Left renal pelvis (tissue), 4 donors: ENCODE data around the gene CHP2. TPM values are rescaled to one million over a fixed set of nuclear protein-coding genes. Genes with fewer than 3 reads are reported as not detected.
"Not testable (repeated sequence)": the region's sequence is repeated elsewhere in the genome, so short reads cannot be mapped to it uniquely, and the experiment has no call there.

ENCODE experiments used
- DNase-seq, 4 donors: peaks; one replicate each; pipeline ENCODE4 v3.0.0-alpha.2; 2013; ENCODE audit warnings: low read depth in 4 of 4, low spot score in 3 of 4
- polyA plus RNA-seq, 4 donors: library from polyadenylated mRNA; unstranded; fragments of 120-200 nt; gene quantifications; one replicate each; pipeline ENCODE4 v1.2.1, GENCODE V29; 2013; ENCODE audit not compliant: insufficient read length in 4 of 4

CHP2 gene
- 1 to 10 TPM in 2 of 4 donors, under 1 TPM in 2; 0.45 to 1.8 (median 1.1) TPM for polyA plus RNA-seq

DNA sequence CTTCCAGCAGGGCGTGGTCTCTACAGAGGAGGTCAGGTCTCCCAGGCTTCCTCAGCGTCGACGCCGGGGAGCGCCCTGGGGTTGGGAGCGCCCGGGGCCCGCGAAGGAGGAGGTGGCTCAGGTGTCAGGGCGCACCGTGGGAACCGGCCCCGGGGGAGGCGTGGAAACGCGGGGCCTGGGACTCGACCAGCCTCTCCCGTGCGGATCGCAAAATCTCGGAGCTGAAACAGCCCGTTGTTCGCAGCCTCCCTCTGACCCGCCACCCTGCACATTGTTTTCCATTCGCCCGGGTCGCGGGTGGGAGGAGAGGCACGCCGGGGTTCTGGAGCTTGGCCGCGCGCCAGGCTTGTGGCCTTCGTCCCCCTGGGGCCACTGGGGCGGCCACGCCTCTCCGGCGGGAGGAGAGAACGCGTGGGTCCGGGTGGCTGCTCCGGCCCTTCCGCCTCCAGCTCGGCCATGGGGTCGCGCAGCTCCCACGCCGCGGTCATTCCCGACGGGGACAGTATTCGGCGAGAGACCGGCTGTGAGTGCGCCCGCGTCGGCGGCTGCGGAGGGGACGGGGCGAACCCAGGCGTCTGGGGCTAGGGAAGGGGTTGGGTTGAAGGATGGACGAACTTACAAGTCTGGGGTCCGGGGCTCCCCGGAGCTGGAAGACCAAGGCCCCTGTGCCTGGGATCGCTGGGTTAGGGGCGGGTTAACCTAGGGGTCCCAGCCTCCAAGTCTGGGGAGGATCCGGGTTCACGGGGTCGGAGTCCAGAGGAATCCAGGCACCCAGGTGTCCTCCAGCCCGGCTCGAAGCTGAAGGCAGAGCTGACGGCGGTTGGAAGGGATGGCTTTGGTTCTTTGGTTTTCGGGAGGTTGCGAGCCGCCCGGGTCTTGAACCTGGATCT lies at the start of gene CHP2:
Gene CHP2 (plus strand): TSS at position 433 of the 890 bp plus-strand sequence. CDS start 24 bp downstream, at position 457.
- DNase-seq, result peak in 1 of 4 donors; percentile 7

DNA sequence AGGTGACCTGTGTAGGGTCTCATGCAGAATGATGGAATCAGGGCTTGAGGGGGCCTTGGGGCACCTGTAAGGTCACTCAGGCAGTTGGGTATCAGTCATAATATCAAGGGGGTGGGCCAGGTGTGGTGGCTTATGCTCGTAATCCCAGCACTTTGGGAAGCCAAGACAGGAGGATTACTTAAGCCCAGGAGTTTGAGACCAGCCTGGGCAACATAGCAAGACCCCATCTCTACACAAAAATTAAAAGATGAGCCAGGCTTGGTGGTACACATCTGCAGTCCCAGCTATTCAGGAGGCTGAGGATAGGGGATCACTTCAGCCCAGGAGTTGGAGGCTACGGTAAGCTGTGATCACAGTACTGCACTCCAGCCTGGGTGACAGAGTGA lies 49.3 kb upstream of the CHP2 start:
- no peak for DNase-seq

DNA sequence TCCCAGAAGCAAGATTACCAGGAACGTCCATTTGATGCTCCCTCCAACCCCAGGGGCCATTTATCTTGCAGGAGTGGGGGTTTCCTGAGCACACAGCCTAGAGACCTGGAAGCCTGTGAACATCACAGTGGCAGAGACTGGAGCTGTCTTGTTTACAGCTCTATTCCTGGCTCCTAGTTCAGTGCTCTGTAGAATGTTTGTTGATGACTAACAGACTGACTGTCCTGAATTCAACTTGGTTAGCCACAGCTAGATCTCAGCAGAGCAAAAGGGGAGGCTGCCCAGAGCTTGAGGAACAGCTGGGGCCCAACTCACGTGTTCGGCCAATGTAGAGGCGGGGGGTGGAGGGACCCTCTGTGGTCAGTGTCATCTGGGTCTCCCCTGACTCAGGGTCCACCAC lies 48.4 kb upstream of the CHP2 start:
- no peak for DNase-seq

DNA sequence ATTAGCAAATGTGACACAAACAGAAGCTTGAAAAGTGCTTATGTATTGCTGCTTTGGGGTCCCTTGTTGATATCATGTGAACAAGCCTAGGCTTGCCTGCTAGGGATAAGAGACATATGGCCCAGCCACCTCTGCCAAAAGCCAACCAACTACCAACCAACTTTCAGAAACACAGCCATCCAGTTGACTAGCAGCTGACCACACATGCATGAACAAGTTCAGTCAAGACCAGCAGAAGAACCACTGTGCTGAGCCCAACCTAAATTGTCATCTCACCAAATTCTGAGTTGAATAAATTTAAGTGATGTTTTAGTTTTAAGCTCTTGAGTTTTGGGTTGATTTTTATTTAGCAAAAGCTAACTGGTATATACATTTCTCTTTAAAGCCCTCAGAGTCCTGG lies 45.3 kb upstream of the CHP2 start:
- DNase-seq, result no peak

DNA sequence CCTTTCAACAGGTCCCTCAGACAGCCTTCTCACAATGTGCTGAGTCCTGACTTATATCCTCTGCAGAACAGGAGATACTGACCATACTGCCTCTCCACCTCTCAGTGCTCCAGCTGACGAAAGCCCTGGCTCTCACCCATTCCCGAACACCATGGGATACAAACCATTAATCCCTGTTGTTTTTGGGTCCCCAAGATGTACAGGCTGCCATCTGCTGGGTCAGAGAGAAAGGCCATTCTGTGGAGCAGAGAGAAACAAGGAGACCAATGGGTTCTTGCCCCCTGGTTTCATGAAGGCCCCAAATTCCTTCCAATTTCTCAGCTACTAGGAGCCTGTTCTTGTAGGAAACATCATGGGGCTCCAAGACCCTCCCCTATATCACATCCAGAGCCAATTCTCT lies 44.8 kb upstream of the CHP2 start:
- DNase-seq, result no peak

DNA sequence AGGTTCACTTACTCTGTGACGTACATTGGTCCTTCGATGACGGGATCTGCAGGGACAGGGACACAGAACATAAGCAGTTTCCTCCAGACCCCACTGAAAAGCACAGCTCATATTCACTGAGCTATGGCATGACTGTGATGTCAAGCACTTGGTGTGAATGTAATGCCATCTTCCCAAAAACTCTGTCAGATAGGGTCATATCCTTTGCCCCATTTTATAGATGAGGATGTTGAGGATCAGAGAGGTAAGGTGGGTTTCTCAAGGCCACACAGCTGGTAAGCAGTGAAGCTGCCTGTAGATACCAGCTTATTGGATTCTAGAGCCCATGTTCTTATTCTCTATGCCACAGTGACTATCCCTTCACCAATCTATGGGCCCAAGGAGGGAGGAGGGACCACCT lies 44.3 kb upstream of the CHP2 start:
- DNase-seq, result no peak

DNA sequence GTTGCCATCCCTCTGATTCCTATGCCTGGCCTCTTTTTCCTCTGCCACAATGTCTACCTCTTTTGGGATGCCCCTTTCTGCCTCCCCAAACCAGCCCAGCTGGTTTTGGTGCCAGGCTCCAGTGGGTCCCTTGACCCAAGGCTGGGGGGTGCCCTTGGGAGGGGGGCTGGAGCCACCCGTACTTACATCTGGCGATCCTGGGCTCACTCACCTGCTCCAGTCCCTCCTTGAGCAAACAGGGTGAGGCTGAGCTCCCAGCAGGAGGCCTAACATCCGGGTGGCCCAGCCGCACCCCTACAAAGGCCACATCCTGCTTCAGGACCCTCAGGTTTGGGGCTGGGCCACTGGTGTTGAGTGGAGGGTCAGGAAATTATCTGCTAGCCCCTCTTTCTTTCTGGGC lies 43.0 kb upstream of the CHP2 start:
- no peak for DNase-seq

DNA sequence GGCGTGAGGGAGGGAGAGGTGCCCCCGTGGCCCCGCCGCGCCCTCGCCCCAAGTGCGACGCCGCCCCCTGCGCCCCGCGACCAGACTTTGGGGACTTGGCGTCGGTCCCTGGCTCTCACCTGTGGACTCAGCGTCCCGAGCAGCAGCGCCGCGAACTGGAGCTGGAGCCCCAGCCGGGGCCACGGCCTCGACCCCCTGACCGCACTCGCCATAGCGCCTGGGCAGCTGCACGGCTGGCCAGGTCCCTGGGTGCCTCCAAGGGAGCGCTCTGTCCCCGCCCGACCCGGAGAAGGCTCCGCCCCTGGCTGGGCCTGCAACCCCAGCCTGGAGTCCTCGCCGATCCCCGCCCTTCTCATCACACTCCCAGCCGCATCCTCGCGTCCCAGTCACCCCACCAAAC lies 41.9 kb upstream of the CHP2 start, which contains the start of gene ERN2:
Gene ERN2 (minus strand): TSS at position 247 of the 400 bp plus-strand sequence. CDS start 35 bp downstream, at position 212.
- no peak for DNase-seq

DNA sequence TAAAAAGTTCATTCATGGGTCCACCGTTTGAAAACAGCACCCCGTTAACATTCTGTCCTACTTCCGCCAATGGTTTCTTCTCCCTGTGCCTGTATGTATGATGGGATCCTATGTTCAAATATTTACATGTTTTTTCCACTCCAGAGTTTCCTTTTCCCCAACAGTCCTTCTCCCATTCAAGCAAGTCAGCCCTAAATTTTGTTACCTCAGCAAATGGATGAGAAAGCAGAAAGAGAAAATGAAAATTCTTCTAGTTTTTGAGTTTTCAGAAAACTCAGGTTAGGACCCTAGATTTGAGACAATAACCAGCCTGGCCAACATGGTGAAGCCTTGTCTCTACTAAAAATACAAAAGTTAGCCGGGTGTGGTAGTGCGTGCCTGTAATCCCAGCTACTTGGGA lies 38.3 kb upstream of the CHP2 start:
- no peak for DNase-seq

DNA sequence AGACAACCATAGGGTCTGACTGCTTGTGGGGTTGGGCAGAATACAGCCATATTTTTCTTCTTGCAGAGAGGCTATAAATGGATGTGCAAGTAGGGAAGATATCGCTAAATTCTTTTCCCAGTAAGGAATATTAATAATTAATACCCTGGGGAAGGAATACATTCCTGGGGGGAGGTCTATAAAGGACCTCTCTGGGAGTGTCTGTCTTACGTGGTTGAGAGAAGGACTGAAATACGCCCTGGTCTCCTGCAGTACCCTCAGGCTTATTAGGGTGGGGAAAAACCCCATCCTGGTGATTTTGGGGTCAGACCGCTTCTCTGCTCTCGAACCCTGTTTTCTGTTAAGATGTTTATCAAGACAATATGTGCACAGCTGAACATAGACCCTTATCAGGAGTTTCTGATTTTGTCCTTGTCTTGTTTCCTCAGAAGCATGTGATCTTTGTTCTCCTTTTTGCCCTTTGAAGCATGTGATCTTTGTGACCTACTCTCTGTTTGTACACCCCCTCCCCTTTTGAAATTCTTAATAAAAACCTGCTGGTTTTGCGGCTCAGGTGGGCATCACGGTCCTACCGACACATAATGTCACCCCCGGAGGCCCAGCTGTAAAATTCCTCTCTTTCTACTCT lies 32.1 kb upstream of the CHP2 start:
- not testable (repeated sequence) for DNase-seq

DNA sequence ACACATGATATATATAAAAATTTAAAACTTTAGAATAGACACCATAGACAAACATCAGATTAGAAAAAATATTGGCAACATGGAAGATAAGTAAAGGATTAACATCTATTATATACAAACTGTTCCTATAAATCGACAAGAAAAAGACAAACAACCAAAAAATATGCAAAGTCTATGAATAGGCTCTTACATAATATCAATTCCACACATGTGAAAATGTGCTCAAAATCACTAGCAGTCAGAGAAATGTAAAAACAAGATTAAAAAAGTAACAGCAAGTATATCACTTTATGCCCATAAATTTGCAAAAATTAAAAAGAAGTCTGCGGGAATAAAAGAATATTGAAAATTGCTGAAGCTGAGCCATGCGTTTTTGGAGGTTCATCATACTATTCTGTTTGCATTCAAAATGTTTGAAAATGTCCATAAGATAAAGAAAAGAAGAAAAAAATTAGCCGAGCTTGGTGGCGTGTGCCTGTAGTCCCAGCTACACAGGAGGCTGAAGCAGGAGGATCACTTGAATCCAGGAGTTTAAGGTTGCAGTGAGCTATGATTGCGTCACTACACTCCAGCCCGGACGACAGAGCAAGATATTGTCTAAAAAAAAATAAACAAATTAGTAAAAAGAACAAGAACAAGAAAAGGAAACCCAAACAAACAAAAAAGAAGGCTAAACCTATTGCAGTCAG lies 30.6 kb upstream of the CHP2 start:
- DNase-seq, result no peak

DNA sequence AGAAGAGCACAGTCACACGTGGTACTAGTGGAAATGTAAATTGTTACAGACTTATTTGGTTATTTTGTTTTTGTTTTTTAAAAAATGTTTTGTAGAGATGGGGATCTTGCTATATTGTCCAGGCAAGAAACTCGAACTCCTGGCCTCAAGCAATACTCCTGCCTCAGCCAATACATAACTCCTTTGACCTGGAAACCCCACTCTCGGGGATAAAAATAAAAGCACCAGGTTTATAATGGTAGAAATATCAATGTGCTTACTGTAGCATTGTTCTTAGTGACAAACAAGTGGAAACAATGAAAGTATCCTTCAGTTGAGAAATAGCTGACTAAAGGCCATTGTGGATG lies 30.1 kb upstream of the CHP2 start:
- no peak for DNase-seq

DNA sequence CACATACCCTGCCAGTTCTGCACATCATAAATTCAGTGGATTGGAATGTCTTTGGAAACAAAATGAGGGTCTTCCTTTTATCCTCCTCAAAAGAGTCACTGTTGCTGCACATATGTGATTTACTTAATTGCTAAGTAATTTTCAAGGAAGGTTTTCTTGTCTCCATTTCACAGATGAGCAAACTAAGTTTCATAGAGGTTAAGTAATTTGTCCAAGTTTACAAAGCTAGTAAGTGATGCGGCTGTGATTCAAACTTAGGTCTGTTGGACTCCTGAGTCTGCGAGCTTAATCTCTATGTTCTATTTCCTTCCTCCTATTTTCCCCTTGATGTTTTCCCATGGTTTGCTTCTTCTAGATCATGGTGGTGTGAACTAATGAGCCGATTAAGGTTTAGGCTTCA lies 28.1 kb upstream of the CHP2 start:
- DNase-seq, result no peak

DNA sequence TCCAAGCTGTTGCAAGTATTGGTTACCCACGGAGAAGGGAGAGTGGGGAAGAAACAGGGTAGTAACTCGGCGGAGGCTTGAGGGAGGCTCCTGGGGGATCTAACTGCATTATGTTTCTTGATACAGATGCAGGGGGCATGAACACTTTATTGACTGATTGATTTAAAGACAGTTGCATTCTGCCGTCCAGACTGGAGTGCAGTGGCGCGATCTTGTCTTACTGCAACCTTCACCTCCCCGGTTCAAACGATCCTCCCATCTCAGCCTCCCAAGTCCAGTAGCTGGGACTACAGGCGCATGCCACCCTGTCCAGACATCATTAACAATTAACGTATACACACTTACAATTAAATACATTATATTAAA lies 26.7 kb upstream of the CHP2 start:
- no peak for DNase-seq

DNA sequence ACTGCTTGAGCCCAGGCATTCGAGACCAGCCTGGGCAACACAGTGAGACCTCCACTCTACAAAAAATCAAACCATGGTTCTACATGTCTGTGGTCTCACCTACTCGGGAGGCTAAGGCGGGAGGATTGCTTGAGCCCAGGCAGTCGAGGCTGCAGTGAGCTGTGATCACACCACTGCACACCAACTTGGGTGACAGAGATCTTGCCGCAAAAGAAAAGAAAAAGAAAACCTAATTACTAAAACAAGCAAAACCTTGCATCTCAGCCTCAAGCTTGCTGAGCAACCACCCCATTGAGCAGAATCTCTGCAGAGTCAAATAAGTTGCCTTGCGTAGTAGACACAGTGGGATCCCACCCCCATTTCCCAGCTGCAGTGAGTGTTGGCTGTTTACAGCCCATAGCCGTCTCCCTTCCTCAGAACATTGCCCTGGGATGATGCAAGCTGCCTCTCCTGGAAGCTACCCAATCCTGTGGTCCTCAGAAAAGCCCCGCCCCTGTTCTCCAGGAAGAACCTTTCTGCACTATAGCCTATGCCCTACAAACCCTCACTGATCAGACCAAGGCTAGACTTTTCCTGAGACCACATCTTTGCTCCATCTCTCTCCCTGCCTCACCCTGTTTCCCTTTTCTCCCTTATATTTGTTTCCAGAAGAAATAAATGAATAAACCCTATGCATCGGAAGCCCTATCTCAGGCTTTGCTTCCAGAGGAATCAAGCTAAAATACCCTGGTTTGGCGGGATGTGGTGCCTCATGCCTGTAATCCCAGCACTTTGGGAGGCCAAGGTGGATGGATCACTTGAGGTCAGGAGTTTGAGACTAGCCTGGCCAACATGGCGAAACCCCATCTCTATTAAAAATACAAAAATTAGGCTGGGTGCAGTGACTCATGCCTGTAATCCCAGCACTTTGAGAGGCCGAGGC lies 25.1 kb upstream of the CHP2 start:
- no peak for DNase-seq

DNA sequence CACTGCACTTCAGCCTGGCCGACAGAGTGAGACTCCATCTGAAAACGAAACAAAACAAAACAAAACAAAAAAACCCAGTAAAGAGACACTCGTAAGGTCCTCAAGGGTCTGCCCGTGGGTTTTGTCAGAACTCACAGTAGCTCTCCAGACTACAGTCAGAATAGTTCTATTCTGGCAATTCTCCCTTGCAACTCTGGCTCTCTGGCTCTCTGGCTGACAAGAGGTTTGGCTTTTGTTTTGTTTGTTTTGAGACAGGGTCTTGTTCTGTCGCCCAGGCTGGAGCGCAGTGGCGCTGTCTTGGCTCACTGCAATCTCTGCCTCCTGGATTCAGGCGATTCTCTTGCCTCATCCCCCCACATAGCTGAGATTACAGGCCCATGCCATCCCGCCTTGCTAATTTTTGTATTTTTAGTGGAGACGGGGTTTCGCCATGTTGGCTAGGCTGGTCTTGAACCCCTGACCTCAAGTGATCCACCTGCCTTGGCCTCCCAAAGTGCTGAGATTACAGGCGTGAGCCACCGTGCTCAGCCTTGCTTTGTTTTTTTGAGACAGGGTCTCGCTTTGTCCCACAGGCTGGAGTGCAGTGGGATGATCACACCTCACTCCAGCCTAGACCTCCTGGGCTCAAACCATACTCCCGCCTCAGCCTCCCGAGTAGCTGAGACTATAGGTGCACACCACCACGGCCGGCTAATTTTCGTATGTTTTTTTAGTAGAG lies 20.5 kb upstream of the CHP2 start:
- no peak for DNase-seq

DNA sequence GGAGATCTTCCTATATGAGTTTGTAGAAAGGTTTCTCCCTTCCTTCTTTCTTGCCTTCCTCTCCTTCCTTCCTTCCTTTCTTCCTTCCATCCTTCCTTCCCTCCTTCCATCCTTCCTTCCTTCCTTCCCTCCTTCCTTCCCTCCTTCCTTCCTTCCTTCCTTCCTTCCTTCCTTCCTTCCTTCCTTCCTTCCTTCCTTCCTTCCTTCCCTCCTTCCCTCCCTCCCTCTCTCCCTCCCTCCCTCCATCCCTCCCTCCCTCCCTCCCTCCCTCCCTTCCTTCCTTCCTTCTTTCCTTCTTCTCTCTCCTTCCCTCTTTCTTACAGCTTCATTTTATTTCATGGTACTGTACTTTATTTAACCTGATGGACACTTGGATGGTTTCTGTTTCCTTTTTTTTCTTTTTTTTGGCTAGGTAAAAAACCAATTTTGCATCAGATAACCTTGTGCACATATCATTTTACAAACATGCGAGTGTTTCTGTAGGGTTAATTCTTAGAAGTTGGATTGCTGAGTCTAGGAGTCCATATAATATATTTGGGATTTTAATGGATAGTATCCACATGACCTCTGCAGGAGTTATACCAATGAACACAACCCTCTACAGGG lies 17.3 kb upstream of the CHP2 start:
- not testable (repeated sequence) for DNase-seq

DNA sequence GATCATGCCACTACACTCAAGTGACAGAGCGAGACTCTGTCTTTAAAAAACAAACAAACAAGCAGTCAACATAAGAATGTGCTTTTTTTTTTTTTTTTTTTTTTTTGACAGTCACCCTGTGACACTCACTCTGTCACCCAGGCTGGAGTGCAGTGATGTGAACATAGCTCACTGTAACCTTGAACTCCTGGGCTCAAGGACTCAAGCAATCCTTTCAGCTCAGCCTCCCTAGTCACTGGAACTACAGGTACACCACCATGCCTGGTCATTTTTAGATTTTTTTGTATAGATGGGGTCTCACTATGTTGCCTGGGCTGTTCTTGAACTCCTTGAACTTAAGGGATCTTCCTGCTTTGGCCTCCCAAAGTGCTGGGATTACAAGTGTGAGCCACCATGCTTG lies 15.3 kb upstream of the CHP2 start:
- no peak for DNase-seq

DNA sequence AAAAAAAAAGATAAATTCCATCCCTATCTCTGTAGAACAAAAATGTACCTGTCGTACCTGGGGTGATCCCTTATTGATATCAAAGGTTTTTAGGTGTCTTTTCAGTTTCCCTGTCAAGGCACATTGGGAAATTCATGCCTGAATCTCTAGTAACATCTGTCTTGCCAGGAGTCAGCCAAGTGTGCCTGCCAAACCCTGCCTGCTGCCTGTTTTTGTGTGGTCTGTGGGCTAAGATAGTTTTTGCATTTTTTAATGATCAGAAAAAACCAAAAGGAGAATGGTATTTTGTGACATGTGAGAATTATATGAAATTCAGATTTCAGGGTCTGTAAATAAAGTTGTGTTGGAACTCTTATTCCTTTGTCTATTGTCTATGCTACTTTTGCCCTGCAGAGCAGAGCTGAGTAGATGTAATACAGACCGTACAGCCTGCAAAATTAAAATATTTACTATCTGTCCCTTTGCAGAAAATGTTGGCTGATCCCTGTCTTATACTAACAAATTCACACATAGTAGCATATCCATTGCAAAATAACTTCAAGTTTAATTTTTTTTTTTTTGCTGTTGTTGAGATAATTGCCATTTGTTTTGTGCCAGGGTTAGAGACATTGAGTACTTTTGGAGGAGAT lies 13.0 kb upstream of the CHP2 start:
- DNase-seq, result no peak
